ENCODE results near the gene CLK4.

DNA sequence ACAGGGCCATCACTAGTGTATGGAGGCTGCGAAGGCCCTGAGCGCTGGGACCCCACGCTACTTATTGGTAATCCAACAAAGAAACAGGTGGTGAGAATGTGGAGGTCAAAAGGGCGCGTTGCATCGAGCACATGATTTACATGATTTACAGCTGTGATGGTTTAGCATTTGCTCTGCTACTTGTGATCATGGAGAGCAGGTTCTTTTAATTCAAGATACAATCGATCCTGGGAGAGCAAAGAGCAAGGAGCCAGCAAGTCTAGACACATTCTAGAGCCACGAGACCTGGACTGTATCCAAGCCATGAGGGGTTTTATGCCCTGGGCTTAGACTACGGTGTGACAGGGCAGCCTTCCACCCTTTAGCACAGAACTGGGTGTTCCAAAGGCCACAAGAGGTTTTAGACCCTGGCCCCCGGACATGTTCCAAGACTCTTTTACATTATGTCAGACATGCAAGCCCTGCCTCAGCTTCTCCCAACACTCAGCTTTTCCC lies 47.0 kb upstream of the CLK4 start:
- TF ChIP-seq CREB1 (CRISPR knock-in tag; IDR thresholded peaks at IDR 0.05) = no peak
- no peak for TF ChIP-seq ATF3 (CRISPR knock-in tag; conservative IDR thresholded peaks at IDR 0.05)
- TF ChIP-seq CTCF (IDR thresholded peaks at IDR 0.05) = no peak
- no peak for TF ChIP-seq STAT6 (CRISPR knock-in tag; conservative IDR thresholded peaks at IDR 0.05; ENCODE audit: low read depth)
- no peak for TF ChIP-seq SP1 (CRISPR knock-in tag; conservative IDR thresholded peaks at IDR 0.05)
- no peak for TF ChIP-seq ZNF121 (CRISPR knock-in tag; IDR thresholded peaks at IDR 0.05)
- TF ChIP-seq, protein P1, sequence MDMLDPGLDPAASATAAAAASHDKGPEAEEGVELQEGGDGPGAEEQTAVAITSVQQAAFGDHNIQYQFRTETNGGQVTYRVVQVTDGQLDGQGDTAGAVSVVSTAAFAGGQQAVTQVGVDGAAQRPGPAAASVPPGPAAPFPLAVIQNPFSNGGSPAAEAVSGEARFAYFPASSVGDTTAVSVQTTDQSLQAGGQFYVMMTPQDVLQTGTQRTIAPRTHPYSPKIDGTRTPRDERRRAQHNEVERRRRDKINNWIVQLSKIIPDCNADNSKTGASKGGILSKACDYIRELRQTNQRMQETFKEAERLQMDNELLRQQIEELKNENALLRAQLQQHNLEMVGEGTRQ (CRISPR knock-in tag; IDR thresholded peaks at IDR 0.05) = no peak
- no peak for TF ChIP-seq PRRX2 (CRISPR knock-in tag; IDR thresholded peaks at IDR 0.05)
- no peak for TF ChIP-seq E2F4 (CRISPR knock-in tag; IDR thresholded peaks at IDR 0.05; ENCODE audit: borderline replicate concordance, low read depth)
- TF ChIP-seq, protein P2, sequence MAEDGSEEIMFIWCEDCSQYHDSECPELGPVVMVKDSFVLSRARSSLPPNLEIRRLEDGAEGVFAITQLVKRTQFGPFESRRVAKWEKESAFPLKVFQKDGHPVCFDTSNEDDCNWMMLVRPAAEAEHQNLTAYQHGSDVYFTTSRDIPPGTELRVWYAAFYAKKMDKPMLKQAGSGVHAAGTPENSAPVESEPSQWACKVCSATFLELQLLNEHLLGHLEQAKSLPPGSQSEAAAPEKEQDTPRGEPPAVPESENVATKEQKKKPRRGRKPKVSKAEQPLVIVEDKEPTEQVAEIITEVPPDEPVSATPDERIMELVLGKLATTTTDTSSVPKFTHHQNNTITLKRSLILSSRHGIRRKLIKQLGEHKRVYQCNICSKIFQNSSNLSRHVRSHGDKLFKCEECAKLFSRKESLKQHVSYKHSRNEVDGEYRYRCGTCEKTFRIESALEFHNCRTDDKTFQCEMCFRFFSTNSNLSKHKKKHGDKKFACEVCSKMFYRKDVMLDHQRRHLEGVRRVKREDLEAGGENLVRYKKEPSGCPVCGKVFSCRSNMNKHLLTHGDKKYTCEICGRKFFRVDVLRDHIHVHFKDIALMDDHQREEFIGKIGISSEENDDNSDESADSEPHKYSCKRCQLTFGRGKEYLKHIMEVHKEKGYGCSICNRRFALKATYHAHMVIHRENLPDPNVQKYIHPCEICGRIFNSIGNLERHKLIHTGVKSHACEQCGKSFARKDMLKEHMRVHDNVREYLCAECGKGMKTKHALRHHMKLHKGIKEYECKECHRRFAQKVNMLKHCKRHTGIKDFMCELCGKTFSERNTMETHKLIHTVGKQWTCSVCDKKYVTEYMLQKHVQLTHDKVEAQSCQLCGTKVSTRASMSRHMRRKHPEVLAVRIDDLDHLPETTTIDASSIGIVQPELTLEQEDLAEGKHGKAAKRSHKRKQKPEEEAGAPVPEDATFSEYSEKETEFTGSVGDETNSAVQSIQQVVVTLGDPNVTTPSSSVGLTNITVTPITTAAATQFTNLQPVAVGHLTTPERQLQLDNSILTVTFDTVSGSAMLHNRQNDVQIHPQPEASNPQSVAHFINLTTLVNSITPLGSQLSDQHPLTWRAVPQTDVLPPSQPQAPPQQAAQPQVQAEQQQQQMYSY (CRISPR knock-in tag; IDR thresholded peaks at IDR 0.05) = no peak
- no peak for TF ChIP-seq PREB (CRISPR knock-in tag; IDR thresholded peaks at IDR 0.05; ENCODE audit: borderline replicate concordance)

All from WTC11 (cell line).